Sigmoid colon (tissue), 4 donors: ENCODE data around the gene CEBPG.

Experiments used
- CTCF ChIP-seq, 4 experiments: fragments of 450-650 bp in 3 of 4; fragments of 200-600 bp in 1 of 4; IDR thresholded peaks; one replicate each; pipeline ENCODE4 v1.5.1; 2016 to 2019; ENCODE audit warnings: antibody characterized with exemption in 4 of 4, mild to moderate bottlenecking in 3 of 4, moderate library complexity in 2 of 4
- EP300 ChIP-seq, 4 donors: sonication (generic); formaldehyde crosslinking; IDR thresholded peaks; one replicate each; pipeline ENCODE4 v1.6.1; 2017; ENCODE audit warnings: antibody characterized with exemption in 4 of 4
- POLR2A ChIP-seq, 2 donors: fragments of 450-650 bp; IDR thresholded peaks; one replicate each; pipeline ENCODE4 v1.6.1; 2016; ENCODE audit warnings: antibody characterized with exemption in 2 of 2, mild to moderate bottlenecking in 2 of 2, moderate library complexity in 2 of 2
- POLR2AphosphoS5 ChIP-seq, 4 donors: sonication (generic); formaldehyde crosslinking; IDR thresholded peaks; one replicate each; pipeline ENCODE4 v1.6.1; 2017; ENCODE audit warnings: antibody characterized with exemption in 4 of 4

- TF ChIP-seq CTCF (IDR thresholded peaks at IDR 0.05), result no peak
- no peak for TF ChIP-seq POLR2A (IDR thresholded peaks at IDR 0.05)
- TF ChIP-seq POLR2AphosphoS5 (IDR thresholded peaks at IDR 0.05), result no peak
- TF ChIP-seq EP300 (IDR thresholded peaks at IDR 0.05), result no peak
Observed at GRCh38 chr19:33408538-33409434, 35.3 kb downstream of the CEBPG start.
